Panc1 (cell line): Measurements from ENCODE around the gene CAND2. TPM values are rescaled to one million over a fixed set of nuclear protein-coding genes. Genes with fewer than 3 reads are reported as not detected.

Source experiments
- ATAC-seq: fragments of 200-7000 bp; cut with Tn5 transposase; 2 replicates; pipeline ENCODE4 v1.9.1; 2020; ENCODE audit warnings: mild to moderate bottlenecking, moderate library complexity
- BruUV-seq: library from RNA; stranded (reverse); fragments of 400-500 nt; replicated peaks from 2 replicates; lab custom pipeline; 2021; lab: Mats Ljungman, UMichigan
- CTCF ChIA-PET: fragments of 300-600 bp; sonication (Branson Sonifier 250); formaldehyde crosslinking; loops from one replicate; lab custom pipeline; 2022; ENCODE audit warnings: antibody characterized with exemption; lab: Charles Lee
- POLR2A ChIA-PET: fragments of 300-600 bp; sonication (Branson Sonifier 250); formaldehyde crosslinking; loops from one replicate; lab custom pipeline; 2022; ENCODE audit warnings: antibody characterized with exemption; lab: Charles Lee
- DNase-seq: peaks from one replicate; pipeline ENCODE4 v3.0.0-alpha.2; 2010; ENCODE audit warnings: low read depth, low spot score
- H3K27ac ChIP-seq: 2 replicates; pipeline ENCODE4 v1.5.1; 2011; ENCODE audit warnings: mild to moderate bottlenecking, low read length, inconsistent platforms
- H3K27me3 ChIP-seq: fragments of 200-500 bp; sonication (Bioruptor generic); 2 replicates; pipeline ENCODE4 v1.6.0; 2014; ENCODE audit warnings: low read length, inconsistent platforms; ENCODE audit not compliant: control insufficient read depth, insufficient read depth
- H3K36me3 ChIP-seq: fragments of 200-500 bp; sonication (Bioruptor generic); 2 replicates; pipeline ENCODE4 v1.5.1; 2014; ENCODE audit warnings: inconsistent platforms, mild to moderate bottlenecking, low read length, moderate library complexity; ENCODE audit not compliant: control insufficient read depth, insufficient read depth
- H3K4me1 ChIP-seq: 2 replicates; pipeline ENCODE4 v1.5.1; 2011; ENCODE audit warnings: inconsistent platforms, mild to moderate bottlenecking, low read length, moderate library complexity; ENCODE audit not compliant: control insufficient read depth, insufficient read depth
- H3K4me3 ChIP-seq, 2 experiments: 2 replicates each; pipeline ENCODE4 v1.5.1; 2011 to 2012; ENCODE audit warnings: low read depth in 2 of 2, low read length in 2 of 2, mild to moderate bottlenecking in 2 of 2, inconsistent platforms in 1 of 2, moderate library complexity in 1 of 2
- H3K9me3 ChIP-seq: fragments of 200-500 bp; sonication (Bioruptor generic); 2 replicates; pipeline ENCODE4 v1.5.1; 2014; ENCODE audit warnings: low read depth, mild to moderate bottlenecking, inconsistent platforms, low read length, moderate library complexity; ENCODE audit not compliant: control insufficient read depth, insufficient read depth
- POLR2AphosphoS5 ChIP-seq: IDR thresholded peaks from 2 replicates; pipeline ENCODE4 v1.6.1; 2012; ENCODE audit warnings: mild to moderate bottlenecking, low read depth, low read length, moderate library complexity
- SIN3A ChIP-seq: IDR thresholded peaks from 2 replicates; pipeline ENCODE4 v1.6.1; 2012; ENCODE audit warnings: low read depth, mild to moderate bottlenecking, low read length, moderate library complexity, borderline replicate concordance; ENCODE audit not compliant: insufficient read depth
- TCF7L2 ChIP-seq: IDR thresholded peaks from 2 replicates; pipeline ENCODE4 v1.6.1; 2011; ENCODE audit warnings: mild to moderate bottlenecking, low read depth, low read length, inconsistent platforms
- in situ Hi-C: cut with HindIII; loops from 2 replicates; pipeline ENCODE4 v1.10.0; 2016; ENCODE audit warnings: low sequenced_read_pairs, low pct_unique_long_range_greater_than_20kb
- intact Hi-C: fragments of 100-400 bp; cut with micrococcal nuclease; formaldehyde crosslinking; loops from one replicate; pipeline ENCODE4 v1.10.0; 2022; ENCODE audit not compliant: unreplicated experiment
- total RNA-seq: library from RNA; stranded (reverse); gene quantifications from one replicate; pipeline ENCODE4 v1.2.1, GENCODE V29; 2021; ENCODE audit not compliant: unreplicated experiment
- TF ChIP-seq, protein P1 (sequence below), 2 experiments: IDR thresholded peaks; 2 replicates each; pipeline ENCODE4 v1.6.1; 2011 to 2012; ENCODE audit warnings: low read depth in 2 of 2, control low read depth in 1 of 2, low read length in 1 of 2, mild to moderate bottlenecking in 1 of 2, moderate library complexity in 1 of 2; ENCODE audit not compliant: insufficient read depth in 1 of 2
- TF ChIP-seq, protein P2 (sequence below): fragments of 450-650 bp; IDR thresholded peaks from 2 replicates; pipeline ENCODE4 v1.5.1; 2017; ENCODE audit warnings: mild to moderate bottlenecking

The CAND2 gene
- total RNA-seq, 1 experiment from 2014 or later, result 0.13 TPM

DNA sequence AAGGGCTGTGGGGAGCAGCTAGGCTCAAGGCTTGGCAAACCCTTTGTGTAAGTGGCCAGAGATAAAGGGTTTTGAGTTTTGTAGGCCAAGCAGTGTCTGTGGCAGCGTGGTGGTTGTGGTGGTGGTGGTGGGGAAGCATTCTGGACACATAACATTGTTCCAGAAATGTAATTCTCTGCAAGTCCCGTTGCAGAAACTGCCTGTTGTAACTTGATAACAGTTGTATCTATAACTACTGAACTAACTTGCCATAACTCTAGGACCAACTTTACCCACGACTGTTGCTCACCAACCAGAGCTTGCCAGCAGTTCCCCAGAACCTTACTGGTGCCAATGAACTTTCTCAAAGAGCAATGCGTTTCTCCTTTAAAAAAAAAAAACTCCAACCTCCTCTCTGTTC, 19.3 kb upstream of the CAND2 start:
- ATAC-seq (no peak), DNase-seq (no peak)
- ChIA-PET CTCF (no interaction called here), POLR2A (no interaction called here)
- in situ Hi-C loops, result no loop called here
- no peaks in the 10 kb centered on the region for H3K9me3 ChIP-seq
- no peaks in the 10 kb centered on the region for H3K27me3 ChIP-seq
- no peaks in the 10 kb centered on the region for H3K4me1 ChIP-seq
- no peak overlapping the region for H3K4me3 ChIP-seq
- H3K27ac ChIP-seq, result no peak overlapping the region
- H3K36me3 ChIP-seq, result no peaks in the 10 kb centered on the region
- no TSS peak for BruUV-seq
- TF ChIP-seq, protein P1, sequence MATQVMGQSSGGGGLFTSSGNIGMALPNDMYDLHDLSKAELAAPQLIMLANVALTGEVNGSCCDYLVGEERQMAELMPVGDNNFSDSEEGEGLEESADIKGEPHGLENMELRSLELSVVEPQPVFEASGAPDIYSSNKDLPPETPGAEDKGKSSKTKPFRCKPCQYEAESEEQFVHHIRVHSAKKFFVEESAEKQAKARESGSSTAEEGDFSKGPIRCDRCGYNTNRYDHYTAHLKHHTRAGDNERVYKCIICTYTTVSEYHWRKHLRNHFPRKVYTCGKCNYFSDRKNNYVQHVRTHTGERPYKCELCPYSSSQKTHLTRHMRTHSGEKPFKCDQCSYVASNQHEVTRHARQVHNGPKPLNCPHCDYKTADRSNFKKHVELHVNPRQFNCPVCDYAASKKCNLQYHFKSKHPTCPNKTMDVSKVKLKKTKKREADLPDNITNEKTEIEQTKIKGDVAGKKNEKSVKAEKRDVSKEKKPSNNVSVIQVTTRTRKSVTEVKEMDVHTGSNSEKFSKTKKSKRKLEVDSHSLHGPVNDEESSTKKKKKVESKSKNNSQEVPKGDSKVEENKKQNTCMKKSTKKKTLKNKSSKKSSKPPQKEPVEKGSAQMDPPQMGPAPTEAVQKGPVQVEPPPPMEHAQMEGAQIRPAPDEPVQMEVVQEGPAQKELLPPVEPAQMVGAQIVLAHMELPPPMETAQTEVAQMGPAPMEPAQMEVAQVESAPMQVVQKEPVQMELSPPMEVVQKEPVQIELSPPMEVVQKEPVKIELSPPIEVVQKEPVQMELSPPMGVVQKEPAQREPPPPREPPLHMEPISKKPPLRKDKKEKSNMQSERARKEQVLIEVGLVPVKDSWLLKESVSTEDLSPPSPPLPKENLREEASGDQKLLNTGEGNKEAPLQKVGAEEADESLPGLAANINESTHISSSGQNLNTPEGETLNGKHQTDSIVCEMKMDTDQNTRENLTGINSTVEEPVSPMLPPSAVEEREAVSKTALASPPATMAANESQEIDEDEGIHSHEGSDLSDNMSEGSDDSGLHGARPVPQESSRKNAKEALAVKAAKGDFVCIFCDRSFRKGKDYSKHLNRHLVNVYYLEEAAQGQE (IDR thresholded peaks at IDR 0.05; ENCODE audit: insufficient read depth in 1 of 2, low read depth in 2 of 2, low read length in 1 of 2), result no peak
- TF ChIP-seq, protein P2, sequence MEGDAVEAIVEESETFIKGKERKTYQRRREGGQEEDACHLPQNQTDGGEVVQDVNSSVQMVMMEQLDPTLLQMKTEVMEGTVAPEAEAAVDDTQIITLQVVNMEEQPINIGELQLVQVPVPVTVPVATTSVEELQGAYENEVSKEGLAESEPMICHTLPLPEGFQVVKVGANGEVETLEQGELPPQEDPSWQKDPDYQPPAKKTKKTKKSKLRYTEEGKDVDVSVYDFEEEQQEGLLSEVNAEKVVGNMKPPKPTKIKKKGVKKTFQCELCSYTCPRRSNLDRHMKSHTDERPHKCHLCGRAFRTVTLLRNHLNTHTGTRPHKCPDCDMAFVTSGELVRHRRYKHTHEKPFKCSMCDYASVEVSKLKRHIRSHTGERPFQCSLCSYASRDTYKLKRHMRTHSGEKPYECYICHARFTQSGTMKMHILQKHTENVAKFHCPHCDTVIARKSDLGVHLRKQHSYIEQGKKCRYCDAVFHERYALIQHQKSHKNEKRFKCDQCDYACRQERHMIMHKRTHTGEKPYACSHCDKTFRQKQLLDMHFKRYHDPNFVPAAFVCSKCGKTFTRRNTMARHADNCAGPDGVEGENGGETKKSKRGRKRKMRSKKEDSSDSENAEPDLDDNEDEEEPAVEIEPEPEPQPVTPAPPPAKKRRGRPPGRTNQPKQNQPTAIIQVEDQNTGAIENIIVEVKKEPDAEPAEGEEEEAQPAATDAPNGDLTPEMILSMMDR, result no peak
- TF ChIP-seq TCF7L2 (no peak), SIN3A (no peak), POLR2AphosphoS5 (no peak)
- intact Hi-C loops, result no loop called here

DNA sequence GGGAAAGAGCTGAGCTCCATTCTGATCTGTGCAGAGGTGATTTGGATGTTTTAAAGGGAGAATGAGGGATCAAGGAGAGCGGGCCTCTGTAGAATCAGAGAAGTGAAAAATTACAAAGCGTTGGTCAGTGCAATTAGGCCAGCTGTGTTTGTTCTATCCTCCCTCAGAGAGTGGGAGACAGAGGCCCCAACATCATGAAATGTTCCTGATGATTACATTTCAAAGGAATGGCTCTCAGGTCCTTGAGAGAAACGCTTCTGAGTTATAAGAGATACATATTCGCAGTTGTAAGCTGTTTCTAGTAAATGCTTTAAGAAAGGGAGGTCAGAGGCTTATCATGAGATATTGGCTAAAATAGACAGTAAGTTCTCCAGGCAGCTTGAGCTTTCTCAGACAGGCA, 15.7 kb upstream of the CAND2 start:
- no peaks in the 10 kb centered on the region for H3K4me1 ChIP-seq
- DNase-seq, result no peak
- no peak for ATAC-seq
- H3K27ac ChIP-seq, result no peak overlapping the region
- no peaks in the 10 kb centered on the region for H3K9me3 ChIP-seq
- CTCF ChIA-PET, result no interaction called here
- H3K27me3 ChIP-seq, result no peaks in the 10 kb centered on the region
- BruUV-seq, result no TSS peak
- POLR2A ChIA-PET, result no interaction called here
- intact Hi-C loops, result no loop called here
- in situ Hi-C loops, result no loop called here
- no peaks in the 10 kb centered on the region for H3K36me3 ChIP-seq
- H3K4me3 ChIP-seq, result no peak overlapping the region
- TF ChIP-seq, protein P1 (IDR thresholded peaks at IDR 0.05; ENCODE audit: insufficient read depth in 1 of 2, low read depth in 2 of 2, low read length in 1 of 2), result no peak
- TF ChIP-seq SIN3A (no peak), TCF7L2 (no peak), POLR2AphosphoS5 (no peak)
- TF ChIP-seq, protein P2, result no peak
